MV-4-11 (cell line): ENCODE results near the gene ABCC4.

Experiments used
- DNase-seq: peaks from one replicate; lab custom pipeline; 2025; lab: John Stamatoyannopoulos, UW

The ABCC4 gene

GRCh38 chr13:95256091-95256490 is 45.2 kb downstream of the ABCC4 start:
- DNase-seq: no peak

DNA sequence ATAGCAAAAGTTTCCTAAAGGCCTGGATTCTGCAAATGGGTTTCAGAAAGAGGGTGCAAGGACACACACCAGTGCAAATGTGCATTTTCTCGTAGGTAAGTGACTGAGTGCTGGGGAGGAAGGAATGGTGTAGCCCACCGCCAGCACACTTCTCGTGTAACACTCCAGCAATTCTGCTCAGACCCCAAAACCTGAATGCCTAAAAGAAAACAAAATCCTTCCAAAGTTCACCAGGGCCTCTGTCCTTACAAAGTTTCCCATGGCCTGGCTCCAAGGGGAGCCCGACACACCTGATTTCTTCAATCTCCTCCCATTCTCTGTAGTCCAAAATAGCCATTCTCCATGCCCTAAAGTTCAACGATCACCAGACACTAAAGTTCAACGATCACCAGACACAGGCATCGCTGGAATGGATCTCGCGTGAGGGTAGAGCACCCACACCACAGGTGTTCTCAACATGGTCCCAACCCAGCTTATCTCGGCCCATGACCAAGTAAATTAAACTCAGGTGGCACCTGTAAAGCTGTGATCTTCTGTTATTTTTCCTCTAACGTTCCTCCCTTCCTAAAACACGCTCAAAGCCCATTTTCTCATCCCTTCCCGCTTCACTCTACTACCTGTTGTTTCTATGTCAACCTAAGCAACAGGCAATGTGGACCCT is 46.0 kb downstream of the ABCC4 start:
- no peak for DNase-seq

DNA sequence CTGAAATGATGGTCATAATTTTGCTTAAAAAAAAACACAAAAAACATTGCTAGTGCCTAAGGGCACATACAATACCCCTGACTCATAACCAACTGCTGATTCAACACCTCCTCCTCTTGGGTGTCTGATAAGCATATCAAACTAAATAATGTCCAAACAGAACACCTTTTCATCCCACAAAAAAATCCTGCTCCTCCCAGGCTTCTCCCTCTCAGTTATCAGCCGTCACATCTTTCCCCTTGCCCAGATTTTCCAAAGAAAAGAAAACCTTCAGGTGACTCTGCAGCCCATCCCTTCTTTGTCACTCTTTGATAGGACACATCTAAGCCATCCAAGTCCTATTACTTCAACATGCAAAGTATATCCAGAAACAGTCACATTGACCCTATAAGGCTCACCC is 46.9 kb downstream of the ABCC4 start:
- DNase-seq: no peak

GRCh38 chr13:95253033-95253432 is 48.2 kb downstream of the ABCC4 start:
- DNase-seq: no peak

- DNase-seq: no peak
Observed at GRCh38 chr13:95251641-95252040, 49.6 kb downstream of the ABCC4 start.

GRCh38 chr13:95250961-95251360 is 50.3 kb downstream of the ABCC4 start:
- peak; percentile 50 for DNase-seq

DNA sequence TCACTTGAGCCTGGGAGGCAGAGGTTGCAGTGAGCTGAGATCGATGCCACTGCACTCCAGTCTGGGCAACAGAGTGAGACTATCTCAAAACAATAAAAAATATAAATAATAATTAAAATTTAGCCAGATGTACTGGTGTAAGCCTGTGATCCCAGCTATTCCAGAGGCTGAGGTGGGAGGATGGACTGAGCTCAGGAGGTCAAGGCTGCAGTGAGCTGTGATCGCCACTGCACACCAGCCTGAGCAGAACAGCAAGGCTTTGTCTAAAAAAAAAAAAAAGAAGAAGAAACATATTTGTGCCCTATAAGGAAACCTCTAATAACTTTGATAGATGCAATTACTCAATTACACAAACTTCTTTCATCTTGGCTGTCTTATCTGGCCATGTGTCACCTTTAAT is 52.3 kb downstream of the ABCC4 start:
- DNase-seq: no peak

DNA sequence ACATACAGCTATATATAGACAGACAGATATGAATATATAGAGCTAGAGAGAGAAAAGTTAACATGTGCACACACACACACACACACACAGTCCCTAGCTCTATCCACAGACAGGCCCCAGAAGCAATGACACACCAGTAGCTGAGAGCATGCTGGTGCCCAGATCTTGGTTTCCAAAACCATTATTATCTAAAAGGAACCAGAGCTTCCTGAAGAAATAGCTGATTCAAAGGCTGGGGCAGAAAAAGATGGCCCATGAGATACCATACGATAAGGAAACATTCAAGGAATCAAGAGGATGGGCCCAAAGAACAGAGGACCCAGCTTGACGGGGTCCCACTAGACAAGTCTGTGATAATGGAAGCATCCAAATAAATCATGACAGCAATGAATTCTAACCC is 53.4 kb downstream of the ABCC4 start:
- DNase-seq: no peak

- DNase-seq: no peak
Observed at GRCh38 chr13:95247171-95247570, 54.1 kb downstream of the ABCC4 start.

GRCh38 chr13:95246292-95247082 is 54.8 kb downstream of the ABCC4 start:
- no peak for DNase-seq

- peak; percentile 44 for DNase-seq
Observed at GRCh38 chr13:95245071-95245470, 56.2 kb downstream of the ABCC4 start.

DNA sequence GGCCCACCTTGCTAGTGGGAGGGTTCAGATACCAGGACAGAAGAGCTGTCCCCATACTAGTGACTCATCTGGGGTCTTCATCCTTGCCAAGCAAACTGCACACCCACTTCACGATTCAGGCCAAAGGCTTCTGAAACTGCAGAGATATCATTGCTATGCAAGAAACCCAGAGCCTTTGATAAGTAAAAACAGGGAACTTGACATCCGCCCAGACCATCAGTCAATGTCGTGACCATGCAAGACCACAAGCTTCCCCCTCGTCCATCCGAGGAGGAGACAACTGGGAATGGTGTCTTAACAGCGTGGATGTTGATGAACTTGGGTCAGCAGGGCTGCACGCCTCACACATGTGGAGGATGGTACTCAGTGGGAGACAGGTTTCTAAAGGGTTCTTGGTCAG is 58.0 kb downstream of the ABCC4 start:
- peak; percentile 83 for DNase-seq

DNA sequence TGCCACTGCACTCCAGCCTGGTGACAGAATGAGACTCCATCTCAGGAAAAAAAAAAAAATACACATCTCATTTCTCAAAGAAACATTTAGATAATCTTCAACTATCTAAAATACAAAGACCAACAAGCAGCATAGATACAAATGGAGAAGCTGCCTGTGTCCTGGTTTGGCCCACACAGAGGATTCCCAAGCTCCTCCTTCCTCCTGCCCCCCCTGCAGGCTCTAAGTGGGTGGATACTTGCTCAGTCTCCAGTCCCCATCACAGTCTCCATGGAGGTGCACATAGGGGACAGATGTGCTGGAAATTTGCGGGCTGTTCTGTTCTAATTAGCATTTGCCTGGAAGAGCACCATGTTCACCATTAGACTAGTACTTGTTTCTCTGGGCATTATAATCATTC is 59.9 kb downstream of the ABCC4 start:
- DNase-seq: no peak

DNA sequence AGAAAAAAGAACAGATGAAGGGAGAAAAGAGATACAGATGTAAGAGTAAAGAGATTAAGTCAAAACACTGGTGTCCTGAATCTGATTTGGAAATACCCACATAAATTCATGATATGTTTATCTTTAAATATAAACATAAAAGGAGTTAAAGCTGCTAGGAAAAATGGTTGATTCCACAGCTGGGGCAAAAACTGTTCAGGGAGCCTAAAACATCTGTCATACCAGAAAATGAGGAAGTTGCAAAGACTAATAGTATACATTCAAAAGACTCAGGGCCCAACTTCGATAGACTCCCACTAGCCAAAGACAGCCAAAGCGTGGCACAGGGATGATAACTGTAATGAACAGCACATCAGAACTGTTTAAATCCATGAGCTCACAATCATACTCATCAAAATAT is 62.0 kb downstream of the ABCC4 start:
- peak; percentile 77 for DNase-seq

GRCh38 chr13:95237310-95237870 is 63.9 kb downstream of the ABCC4 start:
- DNase-seq: no peak

DNA sequence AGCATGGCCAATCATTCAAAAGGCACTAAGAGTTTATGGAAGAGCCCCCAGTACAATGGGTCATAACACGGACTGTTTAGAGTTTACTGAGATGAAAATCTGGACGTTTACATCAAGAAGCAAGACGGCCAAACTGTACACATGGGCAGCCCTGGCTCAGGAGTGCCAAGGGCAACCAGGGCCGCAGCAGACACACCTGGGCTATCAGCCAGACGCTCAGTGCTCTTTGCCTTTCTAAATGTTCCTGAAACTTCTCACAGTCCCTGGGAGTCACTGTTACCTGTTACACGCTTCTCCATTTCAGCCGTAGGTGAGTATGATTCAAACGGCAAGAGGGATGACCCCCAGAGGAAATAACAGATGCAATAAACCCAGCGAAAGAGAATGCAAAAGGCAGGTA is 64.5 kb downstream of the ABCC4 start:
- DNase-seq: no peak

GRCh38 chr13:95235974-95236373 is 65.3 kb downstream of the ABCC4 start:
- no peak for DNase-seq

DNA sequence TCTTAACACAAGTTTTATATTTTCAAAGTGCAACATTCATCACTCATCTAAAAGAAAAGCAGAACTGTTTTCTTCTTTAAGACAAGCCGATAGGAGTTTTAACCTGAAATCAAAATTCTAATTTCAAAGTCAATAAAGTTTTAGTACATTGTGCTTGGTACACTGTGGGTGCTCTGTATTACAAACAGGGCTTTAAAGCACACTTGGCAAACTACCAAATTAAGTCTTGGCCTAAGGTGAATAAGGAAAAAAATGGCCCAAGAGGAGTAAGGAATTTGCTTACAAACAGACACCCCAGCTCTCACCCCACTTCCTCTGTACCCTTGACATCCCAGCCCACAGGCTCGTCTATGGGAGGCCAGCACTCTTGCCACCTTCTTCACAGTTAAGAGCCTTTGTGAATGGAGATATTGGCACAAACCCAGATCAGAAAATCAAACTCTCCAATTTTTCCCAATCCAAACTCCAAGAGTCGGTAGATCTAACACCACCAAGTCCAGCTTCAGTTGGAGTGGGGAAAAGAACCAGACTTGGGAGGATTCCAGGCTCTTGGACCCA is 66.0 kb downstream of the ABCC4 start:
- DNase-seq: no peak

DNA sequence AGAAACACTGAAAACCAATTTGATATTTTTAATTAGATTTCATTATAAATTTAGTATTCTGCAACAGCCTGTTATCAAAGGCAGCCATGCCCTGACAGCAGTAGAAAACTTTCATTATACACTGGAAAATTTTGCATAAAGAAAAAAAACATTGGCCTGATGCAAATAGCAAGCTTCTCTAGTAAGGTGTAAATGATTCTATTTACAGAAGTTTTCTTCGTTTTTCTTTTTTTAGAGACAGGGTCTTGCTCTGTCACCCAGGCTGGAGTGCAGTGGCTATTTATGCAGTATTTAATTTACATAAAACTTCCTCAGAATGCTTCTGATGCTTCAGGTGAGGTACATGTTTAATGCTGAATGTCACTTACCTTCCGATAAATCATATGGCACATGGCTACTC is 67.0 kb downstream of the ABCC4 start:
- DNase-seq: no peak

DNA sequence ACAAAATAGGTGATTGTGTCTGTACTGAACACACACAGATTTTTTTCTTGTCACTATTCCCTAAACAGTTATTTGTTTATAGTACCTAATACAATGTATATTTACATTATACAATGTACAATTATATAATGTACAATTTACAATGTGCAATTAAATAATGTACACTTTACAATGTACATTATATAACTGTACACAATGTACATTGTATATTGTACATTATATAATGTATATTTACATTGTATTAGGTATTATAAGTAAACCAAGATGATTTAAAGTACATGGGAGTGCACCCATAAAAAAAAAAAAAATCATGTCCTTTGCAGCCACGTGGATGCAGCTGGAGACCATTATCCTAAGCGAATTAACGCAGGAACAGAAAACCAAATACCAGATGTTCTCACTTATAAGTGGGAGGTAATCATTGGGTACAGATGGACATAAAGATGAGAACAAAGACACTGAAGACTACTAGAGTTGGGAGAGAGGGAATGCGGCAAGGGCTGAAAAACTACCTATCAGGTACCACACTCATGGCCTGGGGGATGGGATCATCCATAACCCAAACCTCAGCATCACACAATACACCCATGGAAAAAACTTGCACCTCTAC is 68.1 kb downstream of the ABCC4 start:
- no peak for DNase-seq

DNA sequence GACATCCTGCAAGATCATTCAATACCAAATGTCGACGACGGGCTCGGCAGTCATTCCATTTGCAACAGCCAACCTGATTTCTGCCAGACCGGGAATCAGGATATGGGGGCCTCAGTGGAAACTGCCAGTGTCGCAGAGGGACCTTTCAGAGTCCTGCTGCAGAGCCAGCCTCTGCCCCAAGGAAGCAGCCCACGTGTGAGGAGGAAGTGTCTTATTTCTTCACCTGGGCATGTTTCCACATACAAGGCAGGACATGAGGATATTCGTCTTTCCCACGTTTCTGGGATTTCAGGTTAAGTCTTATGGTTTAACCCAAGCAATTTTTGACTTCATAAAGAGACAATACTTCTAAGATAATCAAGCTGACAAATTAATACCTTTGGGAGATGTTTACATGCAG is 69.9 kb downstream of the ABCC4 start:
- DNase-seq: no peak

DNA sequence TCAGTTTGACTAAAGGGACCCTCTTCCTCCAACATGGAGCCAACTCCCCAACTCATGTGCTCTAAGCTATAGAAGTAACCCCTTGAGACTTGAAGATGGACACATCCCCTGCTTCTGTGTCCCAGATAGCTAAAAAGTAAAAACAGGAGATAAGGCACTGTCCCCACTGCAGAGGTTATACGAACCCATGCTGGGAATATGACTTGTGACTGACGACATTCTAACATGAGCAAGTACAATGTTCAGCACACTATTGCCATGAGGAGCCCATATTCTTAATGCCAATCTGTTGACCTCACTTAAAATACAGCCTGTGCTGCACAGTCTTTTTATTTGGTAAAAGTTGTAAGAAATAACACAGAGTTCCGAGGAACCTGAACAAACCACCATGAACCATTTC is 71.4 kb downstream of the ABCC4 start:
- no peak for DNase-seq

DNA sequence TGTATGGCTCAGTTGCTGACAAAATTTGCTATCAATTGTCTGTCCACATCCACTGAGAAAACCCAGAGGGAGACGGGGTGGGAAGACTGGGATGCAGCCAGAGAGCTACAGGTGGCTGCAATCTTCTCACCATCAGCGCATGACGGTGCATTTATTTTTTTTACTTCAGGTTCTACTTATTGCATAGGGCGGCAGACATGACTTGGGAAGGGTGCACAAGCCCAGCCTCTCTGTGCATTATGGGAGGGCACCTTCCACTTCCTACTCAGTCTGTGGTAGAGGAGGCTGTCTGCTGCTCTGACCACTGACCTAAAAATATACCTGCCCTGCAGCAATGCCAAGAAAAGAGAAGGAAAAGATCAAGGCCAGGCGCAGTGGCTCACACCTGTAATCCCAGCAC is 73.1 kb downstream of the ABCC4 start:
- peak; percentile 8 for DNase-seq
